Neural cell (in vitro differentiated cells): ENCODE results near the gene DMKN.
"Not testable (repeated sequence)": the region's sequence is repeated elsewhere in the genome, so short reads cannot be mapped to it uniquely, and the experiment has no call there.

Source experiments
- EP300 ChIP-seq: fragments of 450-650 bp; conservative IDR thresholded peaks from 2 replicates; pipeline ENCODE4 v1.6.1; 2014; ENCODE audit warnings: antibody characterized with exemption, mild to moderate bottlenecking, moderate library complexity; ENCODE audit not compliant: poor library complexity, severe bottlenecking
- EZH2 ChIP-seq: fragments of 200-600, 300-800 bp; shearing (Covaris generic), sonication (generic); IDR thresholded peaks from 2 replicates; pipeline ENCODE4 v1.6.1; 2014; ENCODE audit warnings: antibody characterized with exemption, low read length, borderline replicate concordance, mild to moderate bottlenecking; ENCODE audit not compliant: insufficient read depth, poor library complexity, severe bottlenecking
- MXI1 ChIP-seq: fragments of 450-650 bp; conservative IDR thresholded peaks from 2 replicates; pipeline ENCODE4 v1.6.1; 2014; ENCODE audit warnings: antibody characterized with exemption, mild to moderate bottlenecking; ENCODE audit not compliant: poor library complexity, severe bottlenecking
- POLR2AphosphoS5 ChIP-seq: IDR thresholded peaks from 2 replicates; pipeline ENCODE4 v1.6.1; 2012
- RAD21 ChIP-seq: fragments of 450-650 bp; conservative IDR thresholded peaks from 2 replicates; pipeline ENCODE4 v1.6.1; 2014; ENCODE audit warnings: antibody characterized with exemption, mild to moderate bottlenecking, moderate library complexity
- SMC3 ChIP-seq: fragments of 450-650 bp; conservative IDR thresholded peaks from 2 replicates; pipeline ENCODE4 v1.6.1; 2014; ENCODE audit warnings: antibody characterized with exemption, mild to moderate bottlenecking, moderate library complexity; ENCODE audit not compliant: poor library complexity
- TAF1 ChIP-seq: IDR thresholded peaks from 2 replicates; pipeline ENCODE4 v1.6.1; 2012; ENCODE audit warnings: low read depth
- TF ChIP-seq, protein P1 (sequence below): fragments of 450-650 bp; IDR thresholded peaks from 2 replicates; pipeline ENCODE4 v1.5.1; 2014; ENCODE audit warnings: antibody characterized with exemption, mild to moderate bottlenecking, moderate library complexity; ENCODE audit not compliant: poor library complexity, severe bottlenecking
- TF ChIP-seq, protein P2 (sequence below): IDR thresholded peaks from 2 replicates; pipeline ENCODE4 v1.6.1; 2012; ENCODE audit warnings: borderline replicate concordance

DNA sequence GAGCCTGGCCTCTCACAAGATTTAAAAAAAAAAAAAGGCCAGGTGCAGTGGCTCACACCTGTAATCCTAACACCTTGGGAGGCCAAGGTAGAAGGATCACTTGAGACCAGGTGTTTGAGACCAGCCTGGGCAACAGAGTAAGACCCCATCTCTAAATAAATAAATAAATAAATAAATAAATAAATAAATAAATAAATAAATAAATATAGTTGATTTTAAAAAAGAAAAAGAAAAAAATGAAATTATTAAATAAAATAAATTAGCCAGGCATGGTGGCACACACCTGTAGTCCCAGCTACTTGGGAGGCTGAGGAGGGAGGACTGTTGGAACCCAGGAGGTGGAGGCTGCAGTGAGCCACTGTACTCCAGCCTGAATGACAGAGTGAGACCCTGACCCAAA, 51.7 kb downstream of the DMKN start:
- TF ChIP-seq, protein P1, sequence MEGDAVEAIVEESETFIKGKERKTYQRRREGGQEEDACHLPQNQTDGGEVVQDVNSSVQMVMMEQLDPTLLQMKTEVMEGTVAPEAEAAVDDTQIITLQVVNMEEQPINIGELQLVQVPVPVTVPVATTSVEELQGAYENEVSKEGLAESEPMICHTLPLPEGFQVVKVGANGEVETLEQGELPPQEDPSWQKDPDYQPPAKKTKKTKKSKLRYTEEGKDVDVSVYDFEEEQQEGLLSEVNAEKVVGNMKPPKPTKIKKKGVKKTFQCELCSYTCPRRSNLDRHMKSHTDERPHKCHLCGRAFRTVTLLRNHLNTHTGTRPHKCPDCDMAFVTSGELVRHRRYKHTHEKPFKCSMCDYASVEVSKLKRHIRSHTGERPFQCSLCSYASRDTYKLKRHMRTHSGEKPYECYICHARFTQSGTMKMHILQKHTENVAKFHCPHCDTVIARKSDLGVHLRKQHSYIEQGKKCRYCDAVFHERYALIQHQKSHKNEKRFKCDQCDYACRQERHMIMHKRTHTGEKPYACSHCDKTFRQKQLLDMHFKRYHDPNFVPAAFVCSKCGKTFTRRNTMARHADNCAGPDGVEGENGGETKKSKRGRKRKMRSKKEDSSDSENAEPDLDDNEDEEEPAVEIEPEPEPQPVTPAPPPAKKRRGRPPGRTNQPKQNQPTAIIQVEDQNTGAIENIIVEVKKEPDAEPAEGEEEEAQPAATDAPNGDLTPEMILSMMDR = not testable (repeated sequence)
- TF ChIP-seq, protein P2, sequence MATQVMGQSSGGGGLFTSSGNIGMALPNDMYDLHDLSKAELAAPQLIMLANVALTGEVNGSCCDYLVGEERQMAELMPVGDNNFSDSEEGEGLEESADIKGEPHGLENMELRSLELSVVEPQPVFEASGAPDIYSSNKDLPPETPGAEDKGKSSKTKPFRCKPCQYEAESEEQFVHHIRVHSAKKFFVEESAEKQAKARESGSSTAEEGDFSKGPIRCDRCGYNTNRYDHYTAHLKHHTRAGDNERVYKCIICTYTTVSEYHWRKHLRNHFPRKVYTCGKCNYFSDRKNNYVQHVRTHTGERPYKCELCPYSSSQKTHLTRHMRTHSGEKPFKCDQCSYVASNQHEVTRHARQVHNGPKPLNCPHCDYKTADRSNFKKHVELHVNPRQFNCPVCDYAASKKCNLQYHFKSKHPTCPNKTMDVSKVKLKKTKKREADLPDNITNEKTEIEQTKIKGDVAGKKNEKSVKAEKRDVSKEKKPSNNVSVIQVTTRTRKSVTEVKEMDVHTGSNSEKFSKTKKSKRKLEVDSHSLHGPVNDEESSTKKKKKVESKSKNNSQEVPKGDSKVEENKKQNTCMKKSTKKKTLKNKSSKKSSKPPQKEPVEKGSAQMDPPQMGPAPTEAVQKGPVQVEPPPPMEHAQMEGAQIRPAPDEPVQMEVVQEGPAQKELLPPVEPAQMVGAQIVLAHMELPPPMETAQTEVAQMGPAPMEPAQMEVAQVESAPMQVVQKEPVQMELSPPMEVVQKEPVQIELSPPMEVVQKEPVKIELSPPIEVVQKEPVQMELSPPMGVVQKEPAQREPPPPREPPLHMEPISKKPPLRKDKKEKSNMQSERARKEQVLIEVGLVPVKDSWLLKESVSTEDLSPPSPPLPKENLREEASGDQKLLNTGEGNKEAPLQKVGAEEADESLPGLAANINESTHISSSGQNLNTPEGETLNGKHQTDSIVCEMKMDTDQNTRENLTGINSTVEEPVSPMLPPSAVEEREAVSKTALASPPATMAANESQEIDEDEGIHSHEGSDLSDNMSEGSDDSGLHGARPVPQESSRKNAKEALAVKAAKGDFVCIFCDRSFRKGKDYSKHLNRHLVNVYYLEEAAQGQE = not testable (repeated sequence)
- TF ChIP-seq POLR2AphosphoS5, MXI1, EP300, TAF1, EZH2, SMC3, RAD21: not testable (repeated sequence)
